ENCODE measurements around the gene ATG101. TPM values are rescaled to one million over a fixed set of nuclear protein-coding genes. Genes with fewer than 3 reads are reported as not detected.

ATG101 gene
- total RNA-seq, 4 donors from 2014 or later, result 30.3 to 71.4 (median 61.2) TPM

- H3K4me3 ChIP-seq, result no peak overlapping the region
These were observed 3.3 kb upstream of the ATG101 start for GRCh38 chr12:52066346-52067080.

GRCh38 chr12:52067081-52067374, 2.8 kb upstream of the ATG101 start:
- TF ChIP-seq EP300 (IDR thresholded peaks at IDR 0.05) (no peak), CTCF (IDR thresholded peaks at IDR 0.05) (no peak), POLR2AphosphoS5 (IDR thresholded peaks at IDR 0.05) (no peak), POLR2A (IDR thresholded peaks at IDR 0.05; ENCODE audit: low read depth) (no peak)
- Histone ChIP-seq H3K4me1 (peaks cover 22 to 56% (median 46%) of the 10 kb centered on the region in 4 donors), H3K36me3 (peaks cover 0 to 4% (median under 1%) of the 10 kb centered on the region in 4 donors), H3K27ac (replicated peaks in 1 of 4) (no peak overlapping the region), H3K4me3 (no peak overlapping the region), H3K9me3 (no peaks in the 10 kb centered on the region), H3K27me3 (no peaks in the 10 kb centered on the region)
- intact Hi-C loops (cut with DNase I), result no loop called here
- WGBS, result 77% methylated on average over 3 of the region's 3 CpGs
- no peak for DNase-seq (ENCODE audit: extremely low spot score)

More at GRCh38 chr12:52066346-52067080, 3.3 kb upstream of the ATG101 start:
- TF ChIP-seq POLR2A (IDR thresholded peaks at IDR 0.05; ENCODE audit: low read depth) (no peak), EP300 (IDR thresholded peaks at IDR 0.05) (no peak), CTCF (IDR thresholded peaks at IDR 0.05) (no peak), POLR2AphosphoS5 (IDR thresholded peaks at IDR 0.05) (no peak)
- DNase-seq (ENCODE audit: extremely low spot score), result no peak
- Histone ChIP-seq H3K4me1 (peaks cover 21 to 52% (median 43%) of the 10 kb centered on the region in 4 donors), H3K27ac (replicated peaks in 1 of 4) (no peak overlapping the region), H3K9me3 (no peaks in the 10 kb centered on the region), H3K27me3 (no peaks in the 10 kb centered on the region), H3K36me3 (no peaks in the 10 kb centered on the region)
- 51% methylated on average over 6 of the region's 8 CpGs for WGBS
- intact Hi-C loops (cut with DNase I), result no loop called here

- Histone ChIP-seq H3K4me1 (peaks cover 34 to 60% (median 51%) of the 10 kb centered on the region in 4 donors), H3K27me3 (no peaks in the 10 kb centered on the region), H3K9me3 (no peaks in the 10 kb centered on the region), H3K27ac (replicated peaks in 1 of 4) (peak overlapping the region; percentile 86 to 93 (median 90)), H3K36me3 (peaks cover 0 to 32% (median 28%) of the 10 kb centered on the region in 4 donors), H3K4me3 (peak overlapping the region; percentile 86 to 95 (median 92))
- intact Hi-C loops (cut with DNase I), result no loop called here
- no peak for DNase-seq (ENCODE audit: extremely low spot score)
- 10% methylated on average over 17 of the region's 37 CpGs for WGBS
- TF ChIP-seq EP300 (IDR thresholded peaks at IDR 0.05), result no peak
- TF ChIP-seq CTCF (IDR thresholded peaks at IDR 0.05), result no peak
- TF ChIP-seq POLR2AphosphoS5 (IDR thresholded peaks at IDR 0.05), result no peak
- no peak for TF ChIP-seq POLR2A (IDR thresholded peaks at IDR 0.05; ENCODE audit: low read depth)
These were observed 577 bp downstream of the ATG101 start for GRCh38 chr12:52070185-52070925.

- Histone ChIP-seq H3K4me1 (peaks cover 36 to 68% (median 54%) of the 10 kb centered on the region in 4 donors), H3K9me3 (no peaks in the 10 kb centered on the region), H3K4me3 (no peak overlapping the region), H3K27me3 (no peaks in the 10 kb centered on the region), H3K27ac (replicated peaks in 1 of 4) (peak overlapping the region in 2 of 4 donors; percentile 49 to 51), H3K36me3 (peaks cover 19 to 65% (median 59%) of the 10 kb centered on the region in 4 donors)
- no peak for TF ChIP-seq CTCF (IDR thresholded peaks at IDR 0.05)
- TF ChIP-seq POLR2A (IDR thresholded peaks at IDR 0.05; ENCODE audit: low read depth), result no peak
- 78% methylated on average over 17 of the region's 23 CpGs for WGBS
- intact Hi-C loops (cut with DNase I), result no loop called here
- DNase-seq (ENCODE audit: extremely low spot score), result no peak
These were observed 4.0 kb downstream of the ATG101 start for GRCh38 chr12:52073531-52074381.

Data from esophagus muscularis mucosa (tissue), 4 donors.